Caco-2 (cell line): Measurements from ENCODE around the gene DPM1. TPM values are rescaled to one million over a fixed set of nuclear protein-coding genes. Genes with fewer than 3 reads are reported as not detected.
A peak's percentile ranks its signal among the peaks of the same experiment; 100 is the strongest.

Source experiments
- BruUV-seq: library from RNA; stranded (reverse); fragments of 400-500 nt; replicated peaks from 2 replicates; lab custom pipeline; 2021; lab: Mats Ljungman, UMichigan
- CTCF ChIA-PET: fragments of 300-600 bp; sonication (Branson Sonifier 250); formaldehyde crosslinking; loops from one replicate; lab custom pipeline; 2022; ENCODE audit warnings: antibody characterized with exemption; lab: Charles Lee
- POLR2A ChIA-PET: fragments of 300-600 bp; sonication (Branson Sonifier 250); formaldehyde crosslinking; loops from one replicate; lab custom pipeline; 2022; ENCODE audit warnings: antibody characterized with exemption; lab: Charles Lee
- DNase-seq, 2 experiments: peaks; one replicate each; pipeline versions ENCODE4 v3.0.0 to v3.0.0-alpha.2; 2020 to 2022
- H3K27me3 ChIP-seq: replicated peaks from 2 replicates; pipeline ENCODE4 v1.6.0; 2011; ENCODE audit warnings: low read length; ENCODE audit not compliant: control insufficient read depth, insufficient read depth
- H3K36me3 ChIP-seq: 2 replicates; pipeline ENCODE4 v1.5.1; 2011; ENCODE audit warnings: low read length; ENCODE audit not compliant: control insufficient read depth, insufficient read depth
- H3K4me1 ChIP-seq: fragments of 250-450 bp; sonication (Bioruptor Pico); 2 replicates; pipeline ENCODE4 v1.5.1; 2020; ENCODE audit warnings: mild to moderate bottlenecking
- H3K4me3 ChIP-seq: 2 replicates; pipeline ENCODE4 v1.5.1; 2011; ENCODE audit warnings: low read depth, mild to moderate bottlenecking, control low read depth, low read length
- H3K9me3 ChIP-seq: fragments of 250-450 bp; sonication (Bioruptor Pico); 2 replicates; pipeline ENCODE4 v1.5.1; 2020; ENCODE audit warnings: mild to moderate bottlenecking, moderate library complexity
- H3K27ac Mint-ChIP-seq: one replicate; pipeline ENCODE4 v1.8.0; 2022; ENCODE audit warnings: mixed read lengths; ENCODE audit not compliant: unreplicated experiment
- H3K27me3 Mint-ChIP-seq: one replicate; pipeline ENCODE4 v1.8.0; 2022; ENCODE audit warnings: mixed read lengths; ENCODE audit not compliant: insufficient read depth, unreplicated experiment
- H3K36me3 Mint-ChIP-seq: one replicate; pipeline ENCODE4 v1.8.0; 2022; ENCODE audit warnings: mild to moderate bottlenecking, mixed read lengths; ENCODE audit not compliant: insufficient read depth, unreplicated experiment
- H3K4me1 Mint-ChIP-seq: one replicate; pipeline ENCODE4 v1.8.0; 2022; ENCODE audit warnings: low read depth, mixed read lengths; ENCODE audit not compliant: unreplicated experiment
- H3K4me3 Mint-ChIP-seq: one replicate; pipeline ENCODE4 v1.8.0; 2022; ENCODE audit warnings: mild to moderate bottlenecking, moderate library complexity, mixed read lengths; ENCODE audit not compliant: unreplicated experiment
- H3K9me3 Mint-ChIP-seq: one replicate; pipeline ENCODE4 v1.8.0; 2022; ENCODE audit warnings: mixed read lengths; ENCODE audit not compliant: unreplicated experiment
- CTCF ChIP-seq, 2 experiments: fragments of 200-600 bp in 1 of 2; IDR thresholded peaks; 1 replicate in 1 of 2; 2 replicates in 1 of 2; pipeline versions ENCODE4 v1.5.1 to v1.8.0; 2011 to 2022; ENCODE audit warnings: antibody characterized with exemption in 1 of 2, control low read depth in 1 of 2, inconsistent platforms in 1 of 2, low read depth in 1 of 2, low read length in 1 of 2, mild to moderate bottlenecking in 1 of 2, moderate library complexity in 1 of 2; ENCODE audit not compliant: insufficient read depth in 1 of 2, severe bottlenecking in 1 of 2, unreplicated experiment in 1 of 2
- intact Hi-C: fragments of 100-400 bp; cut with micrococcal nuclease; formaldehyde crosslinking; loops from one replicate; pipeline ENCODE4 v1.10.0; 2022; ENCODE audit not compliant: unreplicated experiment
- total RNA-seq: library from RNA; stranded (reverse); gene quantifications from 2 replicates; pipeline ENCODE4 v1.2.3, GENCODE V29; 2022

DPM1 gene
- total RNA-seq, 1 experiment from 2014 or later = 188 TPM

DNA sequence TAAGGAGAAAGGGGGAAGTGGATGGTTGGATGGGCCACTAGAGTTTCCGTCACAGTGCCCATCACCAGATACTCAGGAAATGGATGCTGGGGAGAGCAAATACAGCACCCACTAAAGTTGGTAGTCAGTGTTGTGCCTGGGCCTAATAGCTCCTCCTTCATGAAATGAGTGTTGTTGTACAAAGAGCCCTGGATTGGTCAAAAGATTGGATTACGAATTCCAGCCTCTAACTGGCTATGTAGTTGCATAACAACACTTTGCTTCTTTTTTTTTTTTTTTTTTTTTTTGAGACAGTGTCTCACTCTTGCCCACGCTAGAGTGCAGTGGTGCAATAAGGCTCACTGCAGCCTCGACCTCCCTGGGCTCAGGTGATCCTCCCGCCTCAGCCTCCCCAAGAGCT lies 37.2 kb upstream of the DPM1 start:
- POLR2A ChIA-PET = no interaction called here
- Mint-ChIP-seq H3K27ac (no peak overlapping the region), H3K4me1 (peaks cover 10% of the 10 kb centered on the region), H3K36me3 (peaks cover 7% of the 10 kb centered on the region), H3K27me3 (peaks cover 20% of the 10 kb centered on the region), H3K9me3 (no peaks in the 10 kb centered on the region), H3K4me3 (no peak overlapping the region)
- H3K27me3 ChIP-seq = no peaks in the 10 kb centered on the region
- no peaks in the 10 kb centered on the region for H3K4me1 ChIP-seq
- DNase-seq = no peak
- no peak overlapping the region for H3K4me3 ChIP-seq
- TF ChIP-seq CTCF (IDR thresholded peaks at IDR 0.05; ENCODE audit: insufficient read depth in 1 of 2, low read depth in 1 of 2, low read length in 1 of 2, severe bottlenecking in 1 of 2, unreplicated experiment in 1 of 2) = no peak
- H3K36me3 ChIP-seq = no peaks in the 10 kb centered on the region
- CTCF ChIA-PET = interaction anchor here (0.7 to 1.7 kb wide), 5 partner anchors 8 to 335 kb away, joined by 3 to 8 read pairs (median 7); partner anchors contain the start of gene BCAS4
- intact Hi-C loops = no loop called here
- H3K9me3 ChIP-seq = no peaks in the 10 kb centered on the region
- BruUV-seq = no TSS peak

GRCh38 chr20:50993876-50994275 lies 35.5 kb upstream of the DPM1 start:
- Histone ChIP-seq H3K4me1 (no peaks in the 10 kb centered on the region), H3K36me3 (no peaks in the 10 kb centered on the region), H3K27me3 (no peaks in the 10 kb centered on the region), H3K9me3 (no peaks in the 10 kb centered on the region), H3K4me3 (no peak overlapping the region)
- no peaks in the 10 kb centered on the region for H3K9me3 Mint-ChIP-seq
- DNase-seq = no peak
- TF ChIP-seq CTCF (IDR thresholded peaks at IDR 0.05; ENCODE audit: insufficient read depth in 1 of 2, low read depth in 1 of 2, low read length in 1 of 2, severe bottlenecking in 1 of 2, unreplicated experiment in 1 of 2) = no peak
- POLR2A ChIA-PET = no interaction called here
- peaks cover 16% of the 10 kb centered on the region for H3K4me1 Mint-ChIP-seq
- intact Hi-C loops = loop anchor here (1.0 kb wide), 1 partner anchor 312 kb away; no protein-coding TSS in a partner anchor
- peaks cover 7% of the 10 kb centered on the region for H3K36me3 Mint-ChIP-seq
- CTCF ChIA-PET = interaction anchor here (1.4 to 1.9 kb wide), 2 partner anchors 10 to 63 kb away, joined by 3 to 5 read pairs; partner anchors contain the start of gene ADNP
- BruUV-seq = no TSS peak
- H3K27ac Mint-ChIP-seq = no peak overlapping the region
- H3K4me3 Mint-ChIP-seq = no peak overlapping the region
- peaks cover 14% of the 10 kb centered on the region for H3K27me3 Mint-ChIP-seq

DNA sequence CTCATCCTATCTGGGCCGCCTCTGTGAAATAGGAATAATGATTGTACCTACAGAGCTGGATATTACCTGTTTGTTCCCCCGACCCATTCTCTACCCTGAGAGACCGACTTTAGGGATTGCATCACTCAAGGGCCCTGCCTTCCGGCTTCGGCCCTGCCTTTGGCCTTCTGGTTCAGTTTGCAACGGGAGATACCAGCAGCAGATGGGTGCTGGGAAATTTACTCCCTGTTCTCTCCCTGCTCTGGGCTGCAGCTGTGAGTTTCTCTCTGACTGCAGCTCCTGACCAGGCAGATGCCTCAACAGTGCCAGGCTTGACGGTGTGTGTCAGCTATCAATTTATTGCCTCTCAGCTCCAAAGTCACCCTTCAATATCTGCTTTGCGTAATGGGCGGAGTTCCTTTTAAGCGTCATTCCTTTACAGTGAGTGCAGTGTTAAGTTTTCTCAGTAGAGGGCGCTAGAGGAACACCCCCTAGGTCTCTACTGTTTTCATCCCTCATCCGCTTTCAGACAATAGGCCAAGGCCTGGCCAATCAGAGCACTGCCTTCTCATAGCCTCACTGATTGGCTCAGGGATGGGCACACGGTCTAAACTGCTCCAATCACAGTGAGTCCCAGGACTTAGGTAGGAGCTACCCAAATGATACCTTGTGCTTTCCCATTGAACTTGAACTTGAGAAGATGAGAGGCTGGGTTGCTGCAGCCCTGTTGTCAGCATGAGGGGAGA lies 34.6 kb upstream of the DPM1 start:
- Histone ChIP-seq H3K4me3 (no peak overlapping the region), H3K36me3 (no peaks in the 10 kb centered on the region), H3K9me3 (no peaks in the 10 kb centered on the region), H3K27me3 (no peaks in the 10 kb centered on the region), H3K4me1 (no peaks in the 10 kb centered on the region)
- H3K4me1 Mint-ChIP-seq = peaks cover 16% of the 10 kb centered on the region
- H3K36me3 Mint-ChIP-seq = peaks cover 7% of the 10 kb centered on the region
- no TSS peak for BruUV-seq
- H3K27ac Mint-ChIP-seq = no peak overlapping the region
- DNase-seq = peak; percentile 88 to 91
- peaks cover 10% of the 10 kb centered on the region for H3K27me3 Mint-ChIP-seq
- ChIA-PET CTCF (interaction anchor here (0.5 to 6.9 kb wide), 17 partner anchors 8 to 331 kb away, joined by 3 to 232 read pairs (median 3); partner anchors contain the start of genes ADNP, DPM1 and MOCS3), POLR2A (no interaction called here)
- H3K4me3 Mint-ChIP-seq = no peak overlapping the region
- intact Hi-C loops = loop anchor here (1.0 kb wide), 1 partner anchor 313 kb away; no protein-coding TSS in a partner anchor
- no peaks in the 10 kb centered on the region for H3K9me3 Mint-ChIP-seq
- peak; percentile 75 to 96 for TF ChIP-seq CTCF (IDR thresholded peaks at IDR 0.05; ENCODE audit: insufficient read depth in 1 of 2, low read depth in 1 of 2, low read length in 1 of 2, severe bottlenecking in 1 of 2, unreplicated experiment in 1 of 2)
